Left ventricle myocardium inferior (tissue), 1 donor: ENCODE measurements around the gene NME2. TPM values are rescaled to one million over a fixed set of nuclear protein-coding genes. Genes with fewer than 3 reads are reported as not detected.

Experiments
- DNase-seq: peaks from one replicate; pipeline ENCODE4 v3.0.0-alpha.2; 2020
- H3K27ac ChIP-seq: fragments of 200-600 bp; replicated peaks from 2 replicates; pipeline ENCODE4 v1.8.0; 2021
- H3K27me3 ChIP-seq: fragments of 200-600 bp; 2 replicates; pipeline ENCODE4 v1.8.0; 2021; ENCODE audit warnings: low read depth
- H3K36me3 ChIP-seq: fragments of 200-600 bp; 2 replicates; pipeline ENCODE4 v1.8.0; 2021
- H3K4me1 ChIP-seq: fragments of 200-600 bp; 2 replicates; pipeline ENCODE4 v1.8.0; 2021
- H3K4me3 ChIP-seq: fragments of 200-600 bp; 2 replicates; pipeline ENCODE4 v1.8.0; 2021; ENCODE audit warnings: mild to moderate bottlenecking, moderate library complexity
- H3K9me3 ChIP-seq: fragments of 200-600 bp; replicated peaks from 2 replicates; pipeline ENCODE4 v1.8.0; 2021
- CTCF ChIP-seq: fragments of 200-600 bp; IDR thresholded peaks from 2 replicates; pipeline ENCODE4 v1.8.0; 2021; ENCODE audit warnings: antibody characterized with exemption, mild to moderate bottlenecking, borderline replicate concordance
- intact Hi-C: fragments of 100-400 bp; cut with micrococcal nuclease; formaldehyde crosslinking; loops from one replicate; pipeline ENCODE4 v1.11.0; 2022
- total RNA-seq: library from RNA; stranded (reverse); fragmentation: NEBNext Ultra II Directional; extraction: Animal tissue kit (Norgen Biotek cat#: 25700); gene quantifications from one replicate; pipeline ENCODE4 v1.2.1, GENCODE V29; 2021
- donor health status: DM: no; HTN: yes; CAD: no; lungs with severe emphysema.

Gene NME2
- total RNA-seq, 1 donor from 2014 or later: 220 TPM

GRCh38 chr17:51184124-51184523 is 17.9 kb downstream of the NME2 start:
- DNase-seq: no peak
- TF ChIP-seq CTCF: no peak
- Histone ChIP-seq H3K4me1 (no peaks in the 10 kb centered on the region), H3K36me3 (peaks cover 73% of the 10 kb centered on the region), H3K4me3 (no peak overlapping the region), H3K27me3 (no peaks in the 10 kb centered on the region), H3K9me3 (no peaks in the 10 kb centered on the region), H3K27ac (no peak overlapping the region)
- intact Hi-C loops: no loop called here

- TF ChIP-seq CTCF: no peak
- peaks cover 86% of the 10 kb centered on the region for H3K36me3 ChIP-seq
- no peak overlapping the region for H3K4me3 ChIP-seq
- no peak for DNase-seq
- H3K9me3 ChIP-seq: no peaks in the 10 kb centered on the region
- no peaks in the 10 kb centered on the region for H3K27me3 ChIP-seq
- intact Hi-C loops: no loop called here
- H3K27ac ChIP-seq: no peak overlapping the region
- no peaks in the 10 kb centered on the region for H3K4me1 ChIP-seq
These were observed 19.6 kb downstream of the NME2 start for GRCh38 chr17:51185763-51186332.

DNA sequence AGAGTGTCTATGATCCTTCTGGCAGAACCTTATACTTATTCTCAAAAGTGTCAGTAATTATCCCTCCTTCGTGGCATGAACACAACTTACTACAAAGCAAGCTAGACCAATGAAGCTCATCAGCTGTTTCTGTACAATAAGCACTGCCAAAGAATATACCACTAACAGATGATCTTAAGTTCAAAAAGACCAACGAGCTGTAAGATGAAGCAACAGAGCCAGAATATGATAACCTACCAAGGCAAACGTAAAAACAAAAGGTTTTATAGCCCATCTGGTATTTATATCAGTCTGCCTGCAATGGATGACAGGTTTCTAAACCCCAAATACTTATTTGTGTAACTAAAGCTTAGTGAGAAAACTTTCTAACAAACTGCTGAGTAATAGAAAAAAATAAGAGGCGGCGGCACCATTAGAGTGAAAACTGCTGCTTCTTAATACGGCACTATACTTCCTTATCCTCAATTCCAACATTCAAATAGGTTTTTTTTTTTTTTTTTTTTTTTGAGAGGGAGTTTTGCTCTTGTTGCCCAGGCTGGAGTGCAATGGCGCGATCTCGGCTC is 22.1 kb downstream of the NME2 start:
- Histone ChIP-seq H3K36me3 (peaks cover 89% of the 10 kb centered on the region), H3K9me3 (no peaks in the 10 kb centered on the region), H3K27ac (no peak overlapping the region), H3K4me1 (no peaks in the 10 kb centered on the region), H3K4me3 (no peak overlapping the region), H3K27me3 (no peaks in the 10 kb centered on the region)
- TF ChIP-seq CTCF: no peak
- no peak for DNase-seq
- intact Hi-C loops: no loop called here

DNA sequence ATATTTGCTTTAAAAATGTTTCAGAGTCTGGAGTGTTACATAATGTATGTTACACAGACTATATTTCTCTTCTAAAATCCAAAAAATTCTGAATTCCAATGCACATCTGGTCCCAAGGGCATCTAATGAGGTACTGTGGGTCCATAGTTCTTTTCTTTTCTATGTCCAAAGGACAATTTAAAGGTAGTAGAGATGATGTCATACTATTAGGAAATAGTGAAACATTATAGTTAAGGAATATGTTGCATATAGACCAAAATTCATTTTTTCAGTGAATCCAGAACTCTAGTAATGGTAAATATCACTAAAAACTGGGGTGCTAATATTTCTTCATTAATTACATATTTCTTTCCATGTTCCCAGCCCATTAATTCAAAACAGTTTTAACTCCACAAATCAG is 23.0 kb downstream of the NME2 start:
- H3K4me3 ChIP-seq: no peak overlapping the region
- no peak for DNase-seq
- no peaks in the 10 kb centered on the region for H3K4me1 ChIP-seq
- intact Hi-C loops: no loop called here
- TF ChIP-seq CTCF: no peak
- H3K9me3 ChIP-seq: no peaks in the 10 kb centered on the region
- H3K27me3 ChIP-seq: no peaks in the 10 kb centered on the region
- no peak overlapping the region for H3K27ac ChIP-seq
- H3K36me3 ChIP-seq: peaks cover 90% of the 10 kb centered on the region

DNA sequence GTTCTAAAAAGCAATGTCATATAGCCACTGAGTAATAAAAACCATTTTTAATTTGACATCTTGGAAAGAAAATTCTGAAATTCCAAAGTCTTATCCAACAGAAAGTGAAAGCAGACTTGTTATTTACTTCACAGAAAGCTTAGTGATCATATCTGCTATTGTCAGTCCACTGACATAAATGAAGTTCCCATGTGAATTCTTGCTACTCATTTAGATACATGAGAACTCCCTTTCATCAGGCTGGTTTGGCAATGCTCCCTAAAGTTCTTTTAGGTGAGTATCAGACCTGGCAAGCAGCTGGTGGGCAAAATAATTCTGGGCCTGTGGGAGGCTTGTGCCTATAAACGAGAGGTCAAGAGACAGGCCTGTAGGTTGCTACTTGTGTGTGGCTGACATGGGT is 23.4 kb downstream of the NME2 start:
- Histone ChIP-seq H3K36me3 (peaks cover 90% of the 10 kb centered on the region), H3K9me3 (no peaks in the 10 kb centered on the region), H3K27me3 (no peaks in the 10 kb centered on the region), H3K4me1 (no peaks in the 10 kb centered on the region), H3K27ac (no peak overlapping the region), H3K4me3 (no peak overlapping the region)
- intact Hi-C loops: no loop called here
- no peak for DNase-seq
- TF ChIP-seq CTCF: no peak
